Inflammatory macrophage (primary cell): ENCODE results near the gene PRPF6.
"Not testable (repeated sequence)": the region's sequence is repeated elsewhere in the genome, so short reads cannot be mapped to it uniquely, and the experiment has no call there.

Source experiments
- DNase-seq, 2 donors: peaks; one replicate each; pipeline ENCODE4 v3.0.0-alpha.2; 2020 to 2022

PRPF6 gene

DNA sequence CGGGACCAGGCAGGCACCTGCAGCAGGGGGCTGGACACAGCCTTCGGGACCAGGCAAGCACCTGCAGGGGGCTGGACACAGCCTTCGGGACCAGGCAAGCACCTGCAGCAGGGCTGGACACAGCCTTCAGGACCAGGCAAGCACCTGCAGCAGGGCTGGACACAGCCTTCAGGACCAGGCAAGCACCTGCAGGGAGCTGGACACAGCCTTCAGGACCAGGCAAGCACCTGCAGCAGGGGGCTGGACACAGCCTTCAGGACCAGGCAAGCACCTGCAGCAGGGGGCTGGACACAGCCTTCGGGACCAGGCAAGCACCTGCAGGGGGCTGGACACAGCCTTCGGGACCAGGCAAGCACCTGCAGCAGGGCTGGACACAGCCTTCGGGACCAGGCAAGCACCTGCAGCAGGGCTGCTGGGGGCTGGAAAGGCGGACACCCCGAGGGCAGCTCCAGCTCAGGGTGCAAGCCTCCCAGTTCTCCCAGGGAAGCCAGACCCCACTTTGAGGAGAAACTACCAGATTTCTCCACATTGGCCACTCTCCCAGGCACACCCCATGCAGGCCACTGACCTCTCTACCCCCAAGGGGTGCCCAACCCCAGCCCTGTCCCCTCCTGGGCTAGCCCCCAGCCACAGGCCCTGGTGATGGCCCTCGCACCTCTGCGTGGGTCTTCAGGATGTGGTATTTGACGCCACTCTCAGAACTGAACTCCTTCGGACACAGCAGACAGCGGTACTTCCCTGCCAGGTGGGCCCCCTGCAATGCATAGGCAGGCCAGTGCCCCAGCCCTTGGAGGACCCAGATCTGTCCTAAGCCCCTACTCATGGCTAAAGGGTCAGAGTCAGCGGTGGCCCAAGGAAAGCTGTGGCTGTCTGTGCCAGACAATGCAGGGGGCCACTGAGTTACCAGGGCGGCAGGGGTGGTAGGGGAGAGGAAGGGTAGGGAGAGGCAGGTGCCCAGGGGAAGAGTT lies 20.0 kb upstream of the PRPF6 start:
- DNase-seq: not testable (repeated sequence)

GRCh38 chr20:63961664-63962425 lies 19.1 kb upstream of the PRPF6 start:
- DNase-seq: no peak

- DNase-seq: no peak
Observed at GRCh38 chr20:63962426-63963347, 18.2 kb upstream of the PRPF6 start.

DNA sequence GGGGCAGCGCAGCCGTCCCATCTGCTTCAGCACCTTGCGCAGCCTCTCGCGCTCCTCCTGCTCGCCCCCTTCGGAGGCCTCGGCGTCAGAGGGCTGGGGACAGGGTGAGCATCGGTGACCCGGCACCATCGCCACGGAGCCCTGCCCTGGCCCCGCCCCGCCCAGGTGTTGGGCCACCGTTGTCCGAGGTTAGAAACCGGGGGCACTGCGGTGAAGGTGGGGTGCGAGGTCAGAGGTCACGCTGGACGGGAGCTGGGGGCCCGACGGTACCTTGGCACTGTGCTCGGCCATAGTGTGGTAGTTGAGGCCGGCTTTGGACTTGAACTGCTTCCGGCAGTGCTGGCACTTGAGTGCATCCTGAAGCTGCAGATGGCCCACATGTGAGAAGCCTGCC lies 17.6 kb upstream of the PRPF6 start:
- no peak for DNase-seq

- DNase-seq: no peak
Observed at GRCh38 chr20:63963784-63964301, 17.1 kb upstream of the PRPF6 start.

DNA sequence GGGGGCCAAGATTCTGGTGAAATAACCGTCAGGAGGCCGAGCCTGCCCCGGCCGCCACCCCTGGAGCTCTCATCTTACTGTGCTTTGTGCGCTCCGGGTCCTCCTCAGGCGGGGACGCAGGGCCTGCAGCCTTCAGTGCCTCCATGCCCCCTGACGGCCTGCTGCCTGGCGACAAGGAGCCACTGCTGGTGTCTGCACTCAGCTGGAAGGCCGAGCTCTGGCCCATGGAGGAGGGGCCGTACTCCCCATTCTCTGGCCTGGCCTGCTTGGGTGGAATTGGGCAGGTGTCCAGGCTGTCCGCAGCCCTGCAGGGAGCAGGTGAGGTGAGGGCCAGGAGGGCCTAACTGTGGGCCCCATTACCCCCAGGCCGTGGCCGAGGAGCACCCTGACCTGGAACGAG lies 16.5 kb upstream of the PRPF6 start:
- no peak for DNase-seq

GRCh38 chr20:63966172-63966943 lies 14.6 kb upstream of the PRPF6 start:
- DNase-seq: no peak

DNA sequence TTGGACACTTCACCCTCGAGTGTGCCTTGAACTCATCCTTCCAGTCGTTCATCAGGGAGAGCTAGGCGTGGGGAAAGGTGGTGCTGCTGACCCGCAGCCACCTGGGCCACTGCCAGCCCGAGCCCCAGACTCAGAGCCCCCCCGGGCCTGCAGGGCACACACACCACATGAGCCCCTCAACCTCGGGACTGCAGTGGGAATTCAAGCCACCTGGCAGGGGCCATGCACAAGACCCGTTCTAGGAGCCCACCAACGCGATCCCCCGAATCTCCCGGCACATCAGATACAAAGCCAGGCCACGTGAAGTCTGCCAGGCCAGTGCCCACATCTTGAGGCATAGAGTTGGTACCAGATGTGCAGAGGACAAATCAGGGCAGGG lies 14.0 kb upstream of the PRPF6 start:
- DNase-seq: no peak

DNA sequence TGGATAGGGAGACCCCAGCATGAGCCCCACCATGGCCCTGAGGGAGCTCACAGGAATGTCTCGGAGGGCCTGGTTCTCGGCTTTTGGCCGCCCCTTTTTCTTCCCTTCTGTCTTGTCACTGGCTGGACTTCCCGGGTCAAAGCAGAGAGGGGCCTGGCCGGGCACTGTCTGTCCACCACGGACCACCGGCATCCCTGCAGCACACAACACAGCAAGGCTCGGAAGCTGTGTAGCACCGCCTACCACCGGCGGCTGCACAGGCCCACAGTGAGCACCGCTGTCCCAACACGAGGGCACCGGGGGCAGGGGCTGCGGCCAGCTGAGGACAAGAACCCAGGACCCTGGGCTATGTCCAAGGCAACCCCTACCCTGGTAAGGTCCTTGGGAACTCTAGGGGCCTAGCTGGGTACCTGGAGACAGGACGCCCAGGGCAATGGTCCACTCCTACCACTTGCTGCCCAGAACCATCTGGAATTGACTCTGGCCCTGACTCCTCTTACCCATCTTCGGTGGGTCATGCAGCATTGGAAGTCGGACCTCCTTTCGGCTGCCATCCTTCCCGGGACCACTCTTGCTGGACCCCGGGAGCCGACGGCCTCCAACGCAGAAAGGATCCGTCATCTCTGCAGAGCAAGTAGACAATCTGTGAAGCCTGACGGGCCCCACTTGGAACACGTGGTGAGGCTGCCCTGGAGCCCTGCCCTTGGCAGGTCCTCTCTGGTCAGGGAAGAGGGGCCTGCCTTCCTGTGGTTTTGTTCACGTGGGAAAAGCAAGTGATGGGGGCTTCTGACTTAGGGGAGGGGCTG lies 13.4 kb upstream of the PRPF6 start:
- DNase-seq: no peak

- DNase-seq: no peak
Observed at GRCh38 chr20:63968136-63968927, 12.6 kb upstream of the PRPF6 start.

GRCh38 chr20:63968928-63969760 lies 11.8 kb upstream of the PRPF6 start:
- DNase-seq: no peak

GRCh38 chr20:63969838-63970713 lies 10.9 kb upstream of the PRPF6 start, which contains the start of gene ZNF512B:
Gene ZNF512B, minus strand, starts transcription at chr20:63969930. Its CDS starts 1,980 bp downstream, at chr20:63967950.
- DNase-seq: no peak

- DNase-seq: no peak
Observed at GRCh38 chr20:63970714-63971431, 10.1 kb upstream of the PRPF6 start.

DNA sequence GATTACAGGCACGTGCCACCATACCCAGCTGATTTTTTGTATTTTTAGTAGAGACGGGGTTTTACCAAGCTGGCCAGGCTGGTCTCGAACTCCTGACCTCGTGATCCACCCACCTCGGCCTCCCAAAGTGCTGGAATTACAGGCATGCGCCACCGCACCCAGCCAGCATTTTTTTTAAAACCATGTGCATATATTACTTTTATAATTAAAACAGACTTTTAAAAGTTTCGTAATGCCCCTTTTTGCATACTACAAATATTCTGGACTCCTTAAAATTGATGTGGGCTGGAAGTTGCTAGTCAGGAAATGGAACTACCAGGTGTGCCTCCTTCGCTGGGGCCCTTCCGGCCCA lies 9.0 kb upstream of the PRPF6 start:
- DNase-seq: not testable (repeated sequence)

DNA sequence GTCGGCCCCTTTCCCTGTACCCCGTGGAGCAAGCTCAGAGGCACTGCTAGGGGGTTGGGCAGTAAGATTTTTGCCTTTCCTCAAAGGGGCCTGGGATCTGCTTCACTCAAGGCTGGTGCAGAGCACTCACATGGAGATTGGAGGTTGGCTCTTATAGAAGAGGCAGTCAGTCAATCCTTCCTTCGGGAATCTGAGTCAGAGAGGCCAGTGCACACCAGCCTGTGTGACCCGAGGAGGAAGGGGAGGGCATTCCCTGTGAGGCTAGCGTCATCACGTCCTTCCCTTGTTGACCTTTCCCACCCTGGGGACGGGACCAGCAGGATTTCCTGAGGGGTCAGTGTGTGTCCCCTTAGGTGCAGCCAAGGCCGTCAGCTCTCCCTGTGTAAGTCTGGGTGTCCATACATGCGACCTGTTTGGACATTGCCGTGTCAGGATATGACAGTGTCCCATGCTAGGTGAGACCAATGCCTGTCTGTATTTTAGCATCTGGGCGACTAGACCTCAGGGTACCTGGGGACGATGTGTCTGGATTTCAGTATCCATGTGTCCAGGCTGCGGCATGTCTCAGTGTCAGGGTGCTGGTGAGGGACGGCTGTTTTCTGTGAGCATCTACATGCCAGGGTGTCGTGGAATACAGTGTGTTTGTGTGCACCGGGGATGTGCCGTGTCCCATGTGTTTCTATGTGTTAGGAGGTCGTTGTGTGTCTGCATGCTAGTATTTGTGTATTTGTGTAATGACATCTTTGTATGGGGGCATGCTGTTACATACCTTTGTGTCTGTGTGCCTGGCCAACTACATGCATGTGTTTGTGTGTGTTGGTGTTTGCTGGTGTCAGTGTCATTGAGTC lies 8.4 kb upstream of the PRPF6 start:
- no peak for DNase-seq

GRCh38 chr20:63973160-63973479 lies 7.8 kb upstream of the PRPF6 start:
- no peak for DNase-seq
